ENCODE results near the gene RICTOR. TPM values are rescaled to one million over a fixed set of nuclear protein-coding genes. Genes with fewer than 3 reads are reported as not detected.

RICTOR gene
- total and polyA plus RNA-seq, 2 of the 4 experiments (the other 2 are of a cell fraction): 4.1 to 35.7 TPM

DNA sequence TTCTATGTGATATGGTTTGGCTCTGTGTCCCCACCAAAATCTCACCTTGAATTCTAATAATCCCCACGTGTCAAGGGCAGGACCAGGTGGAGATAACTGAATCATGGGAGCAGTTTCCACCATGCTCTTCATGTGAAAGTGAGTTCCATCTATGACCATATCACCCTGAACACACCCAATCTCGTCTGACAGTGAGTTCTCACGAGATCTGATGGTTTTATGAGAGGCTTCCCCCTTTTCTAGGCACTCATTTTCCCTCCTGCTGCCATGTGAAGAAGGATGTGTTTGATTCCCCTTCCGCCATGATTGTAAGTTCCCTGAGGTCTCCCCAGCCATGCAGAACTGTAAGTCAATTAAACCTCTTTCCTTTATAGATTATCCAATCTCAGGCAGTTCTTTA is 64.2 kb downstream of the RICTOR start:
- Histone ChIP-seq H4K8ac (ENCODE audit: low read depth in 2 of 2, low read length in 2 of 2) (no peak overlapping the region), H2BK5ac (ENCODE audit: low read depth, low read length, poor library complexity, severe bottlenecking) (no peak overlapping the region), H3K14ac (replicated peaks; ENCODE audit: low read depth, low read length) (no peak overlapping the region), H3K23ac (ENCODE audit: low read depth, low read length) (no peak overlapping the region), H3K79me1 (ENCODE audit: low read depth in 1 of 2, low read length in 2 of 2) (peaks cover 14 to 42% of the 10 kb centered on the region in 2 experiments), H3K27ac (ENCODE audit: insufficient read depth, low read length) (no peak overlapping the region), H3K4me2 (ENCODE audit: low read depth, low read length) (no peak overlapping the region), H3K4me3 (ENCODE audit: insufficient read depth, low read depth, low read length) (no peak overlapping the region), H2BK20ac (ENCODE audit: low read depth, low read length) (no peak overlapping the region), H3K9ac (ENCODE audit: low read depth, low read length) (no peak overlapping the region), H2AK9ac (replicated peaks; ENCODE audit: low read depth, low read length, poor library complexity) (no peak overlapping the region), H3K9me3 (ENCODE audit: control insufficient read depth, insufficient read depth, low read length) (peaks cover 5% of the 10 kb centered on the region), H3K36me3 (ENCODE audit: control insufficient read depth, insufficient read depth, low read length) (peaks cover 12% of the 10 kb centered on the region), H3K56ac (ENCODE audit: extremely low read depth, insufficient read depth, low read length) (no peak overlapping the region), H3K18ac (ENCODE audit: low read depth, low read length) (no peak overlapping the region), H2AK5ac (ENCODE audit: low read depth, low read length) (no peak overlapping the region), H3K4ac (ENCODE audit: low read depth, low read length) (no peak overlapping the region), H2BK15ac (ENCODE audit: low read depth, low read length) (no peak overlapping the region), H3K4me1 (ENCODE audit: control insufficient read depth, insufficient read depth, low read length) (peaks cover 2% of the 10 kb centered on the region), H4K91ac (ENCODE audit: insufficient read depth, low read depth, low read length) (no peak overlapping the region), H3K9me1 (ENCODE audit: insufficient read depth, low read length) (no peaks in the 10 kb centered on the region; the same call in 1 of the 2 replicates), H2AFZ (replicated peaks; ENCODE audit: low read length, poor library complexity) (no peak overlapping the region), H4K5ac (ENCODE audit: low read depth, low read length) (no peak overlapping the region), H3K27me3 (ENCODE audit: control insufficient read depth, insufficient read depth, low read length) (no peaks in the 10 kb centered on the region), H4K20me1 (ENCODE audit: insufficient read depth, low read length) (no peaks in the 10 kb centered on the region), H2BK120ac (ENCODE audit: low read depth, low read length) (no peak overlapping the region)
- TF ChIP-seq MAZ (IDR thresholded peaks at IDR 0.05; ENCODE audit: borderline replicate concordance, low read depth, low read length) (no peak), CHD1 (IDR thresholded peaks at IDR 0.05; ENCODE audit: low read depth, low read length) (no peak)
- intact Hi-C loops (cut with micrococcal nuclease) (no loop called here), dilution Hi-C loops (cut with HindIII; ENCODE audit: low sequenced_read_pairs, unreplicated experiment) (no loop called here), in situ Hi-C loops (cut with MboI; ENCODE audit: low sequenced_read_pairs) (no loop called here)
- ChIA-PET POLR2A (ENCODE audit: unreplicated experiment) (no interaction called here), CTCF (no interaction called here)
- ATAC-seq (ENCODE audit: low read depth): no peak
- no peak for DNase-seq
- no CpG with 5 or more reads among the region's 4 CpGs for WGBS, 2 experiments (ENCODE audit: extremely low coverage in 2 of 2, insufficient read length in 1 of 2)
- no TSS peak for BruUV-seq (replicated peaks)
